Activated CD8-positive, alpha-beta memory T cell treated with anti-CD3 and anti-CD28 coated beads, Interleukin-2, amount 10 ng/mL, durations not matched to agents 7 days and 5 days (primary cell): ENCODE data around the gene PTPN23. TPM values are rescaled to one million over a fixed set of nuclear protein-coding genes. Genes with fewer than 3 reads are reported as not detected.

Source experiments
- ATAC-seq: fragments of 150-1000 bp; cut with Tn5 transposase; one replicate; pipeline ENCODE4 v1.10.0; 2021; ENCODE audit warnings: moderate library complexity
- CTCF ChIA-PET: fragments of 350-600 bp; sonication (Branson Sonifier 250); formaldehyde crosslinking; loops from one replicate; lab custom pipeline; 2021; ENCODE audit warnings: antibody characterized with exemption; lab: Charles Lee
- DNase-seq: peaks from one replicate; pipeline ENCODE4 v3.0.0-alpha.2; 2020
- H3K27ac Mint-ChIP-seq: one replicate; pipeline ENCODE4 v1.8.0; 2021; ENCODE audit warnings: mild to moderate bottlenecking, mixed read lengths
- H3K27me3 Mint-ChIP-seq: one replicate; pipeline ENCODE4 v1.8.0; 2021; ENCODE audit warnings: mixed read lengths
- H3K36me3 Mint-ChIP-seq: one replicate; pipeline ENCODE4 v1.8.0; 2021; ENCODE audit warnings: mild to moderate bottlenecking, mixed read lengths
- H3K4me1 Mint-ChIP-seq: one replicate; pipeline ENCODE4 v1.8.0; 2021; ENCODE audit warnings: mixed read lengths
- H3K4me3 Mint-ChIP-seq: one replicate; pipeline ENCODE4 v1.8.0; 2021; ENCODE audit warnings: mild to moderate bottlenecking, moderate library complexity, mixed read lengths
- H3K9me3 Mint-ChIP-seq: one replicate; pipeline ENCODE4 v1.8.0; 2022; ENCODE audit warnings: low read depth, mixed read lengths
- total RNA-seq, 2 experiments: library from RNA; stranded (reverse); gene quantifications; one replicate each; pipeline ENCODE4 v1.2.3, GENCODE V29; 2021

Gene PTPN23
- total RNA-seq, 2 experiments from 2014 or later: 27.0 to 32.9 TPM

- H3K27ac Mint-ChIP-seq: peak overlapping the region; percentile 2
- no peak for DNase-seq
- CTCF ChIA-PET: interaction anchor here (0.8 to 2.4 kb wide), 2 partner anchors 10 to 42 kb away, joined by 3 to 5 read pairs; no protein-coding TSS in a partner anchor
- no peak overlapping the region for H3K4me3 Mint-ChIP-seq
- peaks cover 40% of the 10 kb centered on the region for H3K4me1 Mint-ChIP-seq
- no peak for ATAC-seq
- no peaks in the 10 kb centered on the region for H3K9me3 Mint-ChIP-seq
- no peaks in the 10 kb centered on the region for H3K27me3 Mint-ChIP-seq
- H3K36me3 Mint-ChIP-seq: peaks cover 9% of the 10 kb centered on the region
These were observed 2.0 kb upstream of the PTPN23 start for GRCh38 chr3:47378869-47379268.

- Mint-ChIP-seq H3K4me3 (peak overlapping the region; percentile 92), H3K27me3 (no peaks in the 10 kb centered on the region), H3K36me3 (peaks cover 9% of the 10 kb centered on the region), H3K4me1 (peaks cover 42% of the 10 kb centered on the region), H3K27ac (peak overlapping the region; percentile 100), H3K9me3 (no peaks in the 10 kb centered on the region)
- ATAC-seq: no peak
- DNase-seq: no peak
- CTCF ChIA-PET: interaction anchor here (0.9 to 2.6 kb wide), 2 partner anchors 42 to 215 kb away, joined by 3 to 16 read pairs; no protein-coding TSS in a partner anchor
These were observed 1.4 kb upstream of the PTPN23 start for GRCh38 chr3:47379411-47379899.

GRCh38 chr3:47380026-47380600 lies 708 bp upstream of the PTPN23 start:
- no peak for ATAC-seq
- peak overlapping the region; percentile 100 for H3K27ac Mint-ChIP-seq
- peak overlapping the region; percentile 92 for H3K4me3 Mint-ChIP-seq
- no peak for DNase-seq
- no peaks in the 10 kb centered on the region for H3K9me3 Mint-ChIP-seq
- H3K36me3 Mint-ChIP-seq: peaks cover 9% of the 10 kb centered on the region
- CTCF ChIA-PET: interaction anchor here (0.6 to 2.6 kb wide), 10 partner anchors 13 to 610 kb away, joined by 3 to 16 read pairs (median 4); partner anchors contain the start of genes NBEAL2 and SETD2
- H3K4me1 Mint-ChIP-seq: peaks cover 42% of the 10 kb centered on the region
- no peaks in the 10 kb centered on the region for H3K27me3 Mint-ChIP-seq

GRCh38 chr3:47381317-47382157 lies 716 bp downstream of the PTPN23 start:
- ATAC-seq (peak; percentile 69), DNase-seq (peak; percentile 92)
- Mint-ChIP-seq H3K27ac (peak overlapping the region; percentile 100), H3K9me3 (no peaks in the 10 kb centered on the region), H3K4me3 (peak overlapping the region; percentile 92), H3K36me3 (peaks cover 12% of the 10 kb centered on the region), H3K27me3 (no peaks in the 10 kb centered on the region), H3K4me1 (peaks cover 47% of the 10 kb centered on the region)
- CTCF ChIA-PET: interaction anchor here (0.6 to 2.6 kb wide), 7 partner anchors 12 to 472 kb away, joined by 3 to 16 read pairs (median 5); partner anchors contain the start of genes NBEAL2 and SETD2

- CTCF ChIA-PET: no interaction called here
- Mint-ChIP-seq H3K4me1 (peaks cover 38% of the 10 kb centered on the region), H3K4me3 (no peak overlapping the region), H3K9me3 (no peaks in the 10 kb centered on the region), H3K27me3 (no peaks in the 10 kb centered on the region), H3K27ac (no peak overlapping the region), H3K36me3 (peaks cover 14% of the 10 kb centered on the region)
- ATAC-seq (no peak), DNase-seq (no peak)
These were observed 3.6 kb downstream of the PTPN23 start for GRCh38 chr3:47384425-47384824.

GRCh38 chr3:47385007-47385406 lies 4.2 kb downstream of the PTPN23 start:
- ATAC-seq (no peak), DNase-seq (no peak)
- Mint-ChIP-seq H3K4me3 (no peak overlapping the region), H3K27me3 (no peaks in the 10 kb centered on the region), H3K9me3 (no peaks in the 10 kb centered on the region), H3K4me1 (peaks cover 32% of the 10 kb centered on the region), H3K36me3 (peaks cover 11% of the 10 kb centered on the region), H3K27ac (no peak overlapping the region)
- CTCF ChIA-PET: no interaction called here

GRCh38 chr3:47385796-47386195 lies 5.0 kb downstream of the PTPN23 start:
- Mint-ChIP-seq H3K4me1 (peaks cover 28% of the 10 kb centered on the region), H3K27me3 (no peaks in the 10 kb centered on the region), H3K27ac (peak overlapping the region; percentile 48), H3K9me3 (no peaks in the 10 kb centered on the region), H3K36me3 (peaks cover 9% of the 10 kb centered on the region), H3K4me3 (no peak overlapping the region)
- ATAC-seq (no peak), DNase-seq (no peak)
- CTCF ChIA-PET: no interaction called here

- Mint-ChIP-seq H3K9me3 (no peaks in the 10 kb centered on the region), H3K27ac (no peak overlapping the region), H3K27me3 (no peaks in the 10 kb centered on the region), H3K4me3 (no peak overlapping the region), H3K4me1 (peaks cover 14% of the 10 kb centered on the region), H3K36me3 (peaks cover 3% of the 10 kb centered on the region)
- DNase-seq (no peak), ATAC-seq (no peak)
- CTCF ChIA-PET: interaction anchor here (1.2 to 1.3 kb wide), 2 partner anchors 12 to 82 kb away, joined by 3 read pairs; partner anchors contain the start of gene PTPN23
These were observed 12.1 kb downstream of the PTPN23 start for GRCh38 chr3:47392933-47393332.

- no peaks in the 10 kb centered on the region for H3K9me3 Mint-ChIP-seq
- no peak overlapping the region for H3K4me3 Mint-ChIP-seq
- no peak for DNase-seq
- ATAC-seq: no peak
- H3K27ac Mint-ChIP-seq: peak overlapping the region; percentile 34
- peaks cover 15% of the 10 kb centered on the region for H3K4me1 Mint-ChIP-seq
- CTCF ChIA-PET: interaction anchor here (0.7 kb wide), 1 partner anchor 19 kb away, joined by 3 read pairs; no protein-coding TSS in a partner anchor
- H3K36me3 Mint-ChIP-seq: peaks cover 2% of the 10 kb centered on the region
- no peaks in the 10 kb centered on the region for H3K27me3 Mint-ChIP-seq
These were observed 13.5 kb downstream of the PTPN23 start for GRCh38 chr3:47394140-47394870.

GRCh38 chr3:47394881-47395280 lies 14.1 kb downstream of the PTPN23 start:
- no peak for ATAC-seq
- H3K36me3 Mint-ChIP-seq: peaks cover 2% of the 10 kb centered on the region
- peak overlapping the region; percentile 34 for H3K27ac Mint-ChIP-seq
- H3K4me1 Mint-ChIP-seq: peaks cover 21% of the 10 kb centered on the region
- no peak for DNase-seq
- no peaks in the 10 kb centered on the region for H3K9me3 Mint-ChIP-seq
- CTCF ChIA-PET: no interaction called here
- no peaks in the 10 kb centered on the region for H3K27me3 Mint-ChIP-seq
- H3K4me3 Mint-ChIP-seq: no peak overlapping the region

GRCh38 chr3:47398228-47398627 lies 17.4 kb downstream of the PTPN23 start:
- CTCF ChIA-PET: interaction anchor here (1.2 kb wide), 1 partner anchor 23 kb away, joined by 5 read pairs; no protein-coding TSS in a partner anchor
- no peak for ATAC-seq
- Mint-ChIP-seq H3K4me3 (no peak overlapping the region), H3K9me3 (no peaks in the 10 kb centered on the region), H3K36me3 (peaks cover 3% of the 10 kb centered on the region), H3K27me3 (no peaks in the 10 kb centered on the region), H3K4me1 (peaks cover 21% of the 10 kb centered on the region), H3K27ac (no peak overlapping the region)
- DNase-seq: no peak

GRCh38 chr3:47399016-47399415 lies 18.2 kb downstream of the PTPN23 start:
- H3K4me1 Mint-ChIP-seq: peaks cover 20% of the 10 kb centered on the region
- ATAC-seq (no peak), DNase-seq (no peak)
- H3K4me3 Mint-ChIP-seq: no peak overlapping the region
- no peaks in the 10 kb centered on the region for H3K27me3 Mint-ChIP-seq
- no peaks in the 10 kb centered on the region for H3K9me3 Mint-ChIP-seq
- peaks cover 5% of the 10 kb centered on the region for H3K36me3 Mint-ChIP-seq
- CTCF ChIA-PET: interaction anchor here (1.2 kb wide), 1 partner anchor 22 kb away, joined by 5 read pairs; no protein-coding TSS in a partner anchor
- no peak overlapping the region for H3K27ac Mint-ChIP-seq
